Hair follicle dermal papilla cell (primary cell): ENCODE data around the gene FETUB. TPM values are rescaled to one million over a fixed set of nuclear protein-coding genes. Genes with fewer than 3 reads are reported as not detected.

Experiments used
- small RNA-seq: library from RNA; depleted of rRNA; stranded (forward); fragments of <200 nt; gene quantifications from one replicate; pipeline ENCODE3, GENCODE V24; 2012
- total RNA-seq: library from RNA; depleted of rRNA; stranded (reverse); fragments of >200 nt; gene quantifications from 2 replicates; pipeline ENCODE4 v1.2.3, GENCODE V29; 2012

The FETUB gene
- total RNA-seq = not detected in 2 replicates

DNA sequence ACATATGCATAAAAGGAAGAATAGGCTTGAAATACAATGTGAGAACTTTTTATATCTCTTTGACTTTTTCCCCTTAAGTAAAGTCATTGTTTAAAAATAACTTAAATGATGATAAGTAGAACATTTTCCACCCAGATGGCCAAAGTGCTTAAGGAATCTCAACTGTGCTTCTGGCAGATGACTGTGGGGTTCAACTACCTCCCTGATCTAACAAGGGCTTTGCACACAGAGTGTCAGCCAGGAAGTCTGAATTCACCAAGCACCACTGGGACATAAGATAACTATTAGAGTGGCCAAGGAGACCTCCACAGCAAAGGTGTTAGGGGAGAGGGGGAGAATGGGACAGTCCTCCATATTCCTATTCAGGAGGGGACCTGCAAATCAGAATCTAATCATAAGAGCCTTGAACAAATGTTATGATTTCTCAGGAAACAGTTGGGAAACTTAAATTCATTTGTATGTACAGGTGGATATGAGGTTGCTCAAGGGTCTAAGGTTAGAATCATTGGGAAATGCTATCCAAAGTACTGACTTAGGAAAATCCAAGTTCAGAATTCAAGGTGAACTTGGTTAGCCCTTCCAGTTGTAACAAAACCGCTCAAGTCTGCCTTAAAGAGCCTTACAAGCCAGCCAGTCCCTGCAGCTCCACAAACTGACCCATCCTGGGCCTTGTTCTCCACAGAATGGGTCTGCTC lies at the start of gene FETUB:
Gene FETUB (plus strand): TSS at position 622 of the 695 bp plus-strand sequence. CDS start 62 bp downstream, at position 684.

GRCh38 chr3:186612721-186613636 lies 27.2 kb upstream of the FETUB start, which contains the start of gene AHSG:
Gene AHSG, plus strand, starts transcription at chr3:186613060. Its CDS starts 82 bp downstream, at chr3:186613142.

DNA sequence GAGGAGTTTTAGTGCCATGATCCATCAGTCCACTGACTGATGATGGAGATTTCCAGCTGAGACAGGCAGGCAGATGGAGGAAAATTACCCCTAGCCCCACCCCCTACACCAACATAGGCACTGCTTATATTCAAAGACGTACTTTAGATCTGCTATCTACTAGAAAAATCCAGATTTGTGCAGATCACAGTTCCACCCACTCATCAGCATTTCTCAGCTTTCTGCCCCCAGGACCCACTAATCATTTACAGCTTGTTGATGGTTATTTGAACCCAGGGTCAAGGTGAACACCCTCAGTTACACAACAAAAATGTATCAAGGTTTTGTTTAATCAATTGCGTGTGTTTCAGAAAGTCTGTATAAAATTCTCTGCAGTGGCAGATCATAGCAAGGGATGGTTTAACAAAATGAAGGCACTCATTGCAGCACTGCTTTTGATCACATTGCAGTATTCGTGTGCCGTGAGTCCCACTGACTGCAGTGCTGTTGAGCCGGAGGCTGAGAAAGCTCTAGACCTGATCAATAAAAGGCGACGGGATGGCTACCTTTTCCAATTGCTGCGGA lies 25.5 kb downstream of the FETUB start, which contains the start of gene HRG:
Gene HRG (plus strand): TSS at position 390 of the 564 bp plus-strand sequence. CDS start 18 bp downstream, at position 408.

Small RNA genes lying within 50 kb of the gene (small RNA-seq; reads per million reads assigned to genes)
- gene RF00017 = not detected

Other genes starting within 250 kb of the FETUB start
- 0.65 and 0.85 TPM in 2 replicates for gene CRYGS, start 96.0 kb upstream of the FETUB start, total RNA-seq
- gene TBCCD1, start 73.1 kb upstream of the FETUB start, total RNA-seq = 15.7 and 22.6 TPM in 2 replicates
- gene DNAJB11, start 69.7 kb upstream of the FETUB start, total RNA-seq = 31.6 and 32.9 TPM in 2 replicates
- not detected in 2 replicates for gene AHSG, start 27.3 kb upstream of the FETUB start, total RNA-seq
- not detected in 2 replicates for gene HRG, start 25.6 kb downstream of the FETUB start, total RNA-seq
- gene KNG1, start 77.0 kb downstream of the FETUB start, total RNA-seq = not detected in 2 replicates
- 383 and 424 TPM in 2 replicates for gene EIF4A2, start 143.2 kb downstream of the FETUB start, total RNA-seq
- 3.6 and 6.5 TPM in 2 replicates for gene RFC4, start 166.1 kb downstream of the FETUB start, total RNA-seq
- not detected in 2 replicates for gene ADIPOQ, start 202.3 kb downstream of the FETUB start, total RNA-seq